ENCODE data around the gene RBFOX2. TPM values are rescaled to one million over a fixed set of nuclear protein-coding genes. Genes with fewer than 3 reads are reported as not detected.

Gene RBFOX2
- total and polyA plus RNA-seq, 2 donors (not counting 1 experiment from before 2014, with no cell fraction given) = 173 to 190 TPM

DNA sequence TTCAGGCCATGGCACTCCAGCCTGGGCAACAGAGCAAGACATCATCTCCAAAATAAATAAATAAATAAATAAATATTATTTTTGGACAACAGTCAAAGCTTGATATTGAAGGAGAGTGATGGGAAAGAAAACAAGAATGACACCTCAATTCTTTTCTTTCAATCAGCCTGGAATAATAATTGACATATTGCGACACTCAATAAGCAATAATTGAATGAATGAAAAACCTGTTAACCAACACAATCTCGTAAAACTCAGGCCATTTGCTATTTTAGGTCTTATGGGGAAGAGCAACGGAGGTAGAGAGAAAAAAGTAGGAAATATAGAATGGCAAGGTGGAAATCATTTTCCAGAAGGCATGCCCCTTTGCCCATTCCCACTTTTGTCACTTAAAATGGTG is 10.5 kb upstream of the RBFOX2 start:
- Histone ChIP-seq H3K4me1 (ENCODE audit: control insufficient read depth, extremely low read depth, insufficient read depth, low read length) (no peaks in the 10 kb centered on the region), H3K79me2 (ENCODE audit: control insufficient read depth, insufficient read depth, low read length) (no peaks in the 10 kb centered on the region)

DNA sequence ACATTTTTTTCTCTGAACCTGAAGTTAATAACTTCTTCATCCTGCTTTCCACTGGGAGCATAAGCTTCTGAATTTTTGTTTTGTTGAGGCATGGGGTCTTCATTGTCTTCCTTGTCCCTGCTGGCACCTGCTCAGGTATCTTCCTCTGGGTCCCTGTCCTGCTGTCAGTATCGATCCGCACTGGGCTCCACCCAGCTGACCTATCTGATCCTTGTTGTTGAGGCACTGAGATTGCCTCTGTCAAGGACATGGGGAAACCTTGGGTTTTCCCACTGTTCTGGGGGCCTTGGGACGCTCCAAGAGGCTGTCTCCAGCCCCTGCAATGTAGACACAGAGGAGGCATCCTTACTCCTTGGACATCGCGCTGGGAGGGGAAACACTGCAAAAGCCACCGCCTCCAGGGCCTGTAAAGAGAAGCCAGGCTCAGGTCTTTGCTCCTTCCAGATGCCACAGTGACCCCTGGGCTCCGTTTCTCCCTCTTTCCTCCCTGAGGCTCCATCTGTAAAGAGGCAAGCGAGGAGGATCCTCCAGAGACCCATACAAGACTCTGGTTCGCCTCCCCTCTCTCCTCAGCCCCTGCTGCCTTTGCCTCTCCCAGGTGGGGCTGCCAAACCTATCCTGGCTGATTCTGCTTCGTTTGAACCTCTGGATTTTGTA is 8.6 kb upstream of the RBFOX2 start:
- H3K79me2 ChIP-seq (ENCODE audit: control insufficient read depth, insufficient read depth, low read length) = no peaks in the 10 kb centered on the region
- H3K36me3 ChIP-seq (ENCODE audit: control insufficient read depth, insufficient read depth, low read length) = no peaks in the 10 kb centered on the region
- TF ChIP-seq, protein P1, sequence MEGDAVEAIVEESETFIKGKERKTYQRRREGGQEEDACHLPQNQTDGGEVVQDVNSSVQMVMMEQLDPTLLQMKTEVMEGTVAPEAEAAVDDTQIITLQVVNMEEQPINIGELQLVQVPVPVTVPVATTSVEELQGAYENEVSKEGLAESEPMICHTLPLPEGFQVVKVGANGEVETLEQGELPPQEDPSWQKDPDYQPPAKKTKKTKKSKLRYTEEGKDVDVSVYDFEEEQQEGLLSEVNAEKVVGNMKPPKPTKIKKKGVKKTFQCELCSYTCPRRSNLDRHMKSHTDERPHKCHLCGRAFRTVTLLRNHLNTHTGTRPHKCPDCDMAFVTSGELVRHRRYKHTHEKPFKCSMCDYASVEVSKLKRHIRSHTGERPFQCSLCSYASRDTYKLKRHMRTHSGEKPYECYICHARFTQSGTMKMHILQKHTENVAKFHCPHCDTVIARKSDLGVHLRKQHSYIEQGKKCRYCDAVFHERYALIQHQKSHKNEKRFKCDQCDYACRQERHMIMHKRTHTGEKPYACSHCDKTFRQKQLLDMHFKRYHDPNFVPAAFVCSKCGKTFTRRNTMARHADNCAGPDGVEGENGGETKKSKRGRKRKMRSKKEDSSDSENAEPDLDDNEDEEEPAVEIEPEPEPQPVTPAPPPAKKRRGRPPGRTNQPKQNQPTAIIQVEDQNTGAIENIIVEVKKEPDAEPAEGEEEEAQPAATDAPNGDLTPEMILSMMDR (conservative IDR thresholded peaks at IDR 0.05 in 1 of 2, IDR thresholded peaks at IDR 0.05 in 1 of 2; ENCODE audit: low read depth in 1 of 2, low read length in 2 of 2) = no peak
- TF ChIP-seq EZH2 (IDR thresholded peaks at IDR 0.05; ENCODE audit: low read length, missing control alignments) = no peak
- H3K4me1 ChIP-seq (ENCODE audit: control insufficient read depth, extremely low read depth, insufficient read depth, low read length) = no peaks in the 10 kb centered on the region
- no peak for DNase-seq (ENCODE audit: low read depth in 2 of 2)
- no peak overlapping the region for H2AFZ ChIP-seq (ENCODE audit: low read length)
- no peak overlapping the region for H3K27ac ChIP-seq (ENCODE audit: insufficient read depth, low read length)
- no peaks in the 10 kb centered on the region for H4K20me1 ChIP-seq (ENCODE audit: control insufficient read depth, extremely low read depth, insufficient read depth, low read length)
- H3K27me3 ChIP-seq (ENCODE audit: control insufficient read depth, insufficient read depth, low read length) = peaks cover 4% of the 10 kb centered on the region
- no peak overlapping the region for H3K4me3 ChIP-seq (replicated peaks in 1 of 4; ENCODE audit: control extremely low read depth in 1 of 4, insufficient read depth in 1 of 4, low read depth in 3 of 4, low read length in 4 of 4)
- no peak overlapping the region for H3K4me2 ChIP-seq (ENCODE audit: extremely low read depth, insufficient read depth, low read length)
- H3K9ac ChIP-seq (ENCODE audit: insufficient read depth, low read length) = no peak overlapping the region
- no peaks in the 10 kb centered on the region for H3K9me3 ChIP-seq (ENCODE audit: control insufficient read depth, insufficient read depth, low read depth, low read length)

More for the DNA sequence above, 10.5 kb upstream of the RBFOX2 start:
- Histone ChIP-seq H3K4me2 (ENCODE audit: extremely low read depth, insufficient read depth, low read length) (no peak overlapping the region), H4K20me1 (ENCODE audit: control insufficient read depth, extremely low read depth, insufficient read depth, low read length) (no peaks in the 10 kb centered on the region), H3K27ac (ENCODE audit: insufficient read depth, low read length) (no peak overlapping the region), H3K36me3 (ENCODE audit: control insufficient read depth, insufficient read depth, low read length) (no peaks in the 10 kb centered on the region), H3K27me3 (ENCODE audit: control insufficient read depth, insufficient read depth, low read length) (peaks cover 4% of the 10 kb centered on the region), H2AFZ (ENCODE audit: low read length) (no peak overlapping the region), H3K4me3 (replicated peaks in 1 of 4; ENCODE audit: control extremely low read depth in 1 of 4, insufficient read depth in 1 of 4, low read depth in 3 of 4, low read length in 4 of 4) (no peak overlapping the region), H3K9ac (ENCODE audit: insufficient read depth, low read length) (no peak overlapping the region), H3K9me3 (ENCODE audit: control insufficient read depth, insufficient read depth, low read depth, low read length) (no peaks in the 10 kb centered on the region)
- DNase-seq (ENCODE audit: low read depth in 2 of 2) = no peak
- TF ChIP-seq EZH2 (IDR thresholded peaks at IDR 0.05; ENCODE audit: low read length, missing control alignments) = no peak
- TF ChIP-seq, protein P1 (conservative IDR thresholded peaks at IDR 0.05 in 1 of 2, IDR thresholded peaks at IDR 0.05 in 1 of 2; ENCODE audit: low read depth in 1 of 2, low read length in 2 of 2) = no peak

DNA sequence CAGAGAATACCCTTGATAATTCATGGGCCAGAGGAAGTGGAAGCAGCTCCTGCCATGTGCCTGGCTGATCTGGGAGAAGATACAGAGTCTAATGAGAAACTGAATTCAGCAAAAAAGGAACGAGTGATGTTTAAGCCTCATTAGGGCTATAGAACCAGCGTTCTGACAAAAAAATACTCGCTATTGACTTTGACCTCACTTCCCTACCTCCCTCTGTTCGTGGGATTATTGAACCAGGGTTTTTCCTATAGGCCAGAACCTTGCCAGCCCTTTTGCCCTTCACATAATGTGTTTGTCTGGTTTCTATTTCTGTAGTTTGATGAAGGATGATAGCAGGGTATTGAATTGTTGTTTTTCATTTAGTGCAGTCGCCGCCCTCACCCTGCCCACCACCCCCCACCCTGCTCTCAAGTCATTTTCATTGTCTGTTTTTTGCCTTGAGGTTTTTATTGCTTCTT is 7.6 kb upstream of the RBFOX2 start:
- DNase-seq (ENCODE audit: low read depth in 2 of 2) = no peak
- no peak for TF ChIP-seq EZH2 (IDR thresholded peaks at IDR 0.05; ENCODE audit: low read length, missing control alignments)
- TF ChIP-seq, protein P1 (conservative IDR thresholded peaks at IDR 0.05 in 1 of 2, IDR thresholded peaks at IDR 0.05 in 1 of 2; ENCODE audit: low read depth in 1 of 2, low read length in 2 of 2) = no peak
- Histone ChIP-seq H3K9ac (ENCODE audit: insufficient read depth, low read length) (no peak overlapping the region), H3K79me2 (ENCODE audit: control insufficient read depth, insufficient read depth, low read length) (no peaks in the 10 kb centered on the region), H3K4me3 (replicated peaks in 1 of 4; ENCODE audit: control extremely low read depth in 1 of 4, insufficient read depth in 1 of 4, low read depth in 3 of 4, low read length in 4 of 4) (no peak overlapping the region), H3K4me2 (ENCODE audit: extremely low read depth, insufficient read depth, low read length) (no peak overlapping the region), H4K20me1 (ENCODE audit: control insufficient read depth, extremely low read depth, insufficient read depth, low read length) (no peaks in the 10 kb centered on the region), H3K27me3 (ENCODE audit: control insufficient read depth, insufficient read depth, low read length) (peaks cover 4% of the 10 kb centered on the region), H3K27ac (ENCODE audit: insufficient read depth, low read length) (no peak overlapping the region), H3K4me1 (ENCODE audit: control insufficient read depth, extremely low read depth, insufficient read depth, low read length) (no peaks in the 10 kb centered on the region), H3K36me3 (ENCODE audit: control insufficient read depth, insufficient read depth, low read length) (no peaks in the 10 kb centered on the region), H2AFZ (ENCODE audit: low read length) (no peak overlapping the region), H3K9me3 (ENCODE audit: control insufficient read depth, insufficient read depth, low read depth, low read length) (no peaks in the 10 kb centered on the region)

Measured in fibroblast of lung (primary cell).